22Rv1 (cell line): ENCODE measurements around the gene RASGRP2.

Experiments
- ZFX ChIP-seq: fragments of 450-650 bp; IDR thresholded peaks from 2 replicates; pipeline ENCODE4 v1.6.1; 2017; ENCODE audit warnings: antibody characterized with exemption, borderline replicate concordance
- TF ChIP-seq, protein P1 (sequence below): fragments of 450-650 bp; IDR thresholded peaks from 2 replicates; pipeline ENCODE4 v1.5.1; 2017; ENCODE audit warnings: mild to moderate bottlenecking

DNA sequence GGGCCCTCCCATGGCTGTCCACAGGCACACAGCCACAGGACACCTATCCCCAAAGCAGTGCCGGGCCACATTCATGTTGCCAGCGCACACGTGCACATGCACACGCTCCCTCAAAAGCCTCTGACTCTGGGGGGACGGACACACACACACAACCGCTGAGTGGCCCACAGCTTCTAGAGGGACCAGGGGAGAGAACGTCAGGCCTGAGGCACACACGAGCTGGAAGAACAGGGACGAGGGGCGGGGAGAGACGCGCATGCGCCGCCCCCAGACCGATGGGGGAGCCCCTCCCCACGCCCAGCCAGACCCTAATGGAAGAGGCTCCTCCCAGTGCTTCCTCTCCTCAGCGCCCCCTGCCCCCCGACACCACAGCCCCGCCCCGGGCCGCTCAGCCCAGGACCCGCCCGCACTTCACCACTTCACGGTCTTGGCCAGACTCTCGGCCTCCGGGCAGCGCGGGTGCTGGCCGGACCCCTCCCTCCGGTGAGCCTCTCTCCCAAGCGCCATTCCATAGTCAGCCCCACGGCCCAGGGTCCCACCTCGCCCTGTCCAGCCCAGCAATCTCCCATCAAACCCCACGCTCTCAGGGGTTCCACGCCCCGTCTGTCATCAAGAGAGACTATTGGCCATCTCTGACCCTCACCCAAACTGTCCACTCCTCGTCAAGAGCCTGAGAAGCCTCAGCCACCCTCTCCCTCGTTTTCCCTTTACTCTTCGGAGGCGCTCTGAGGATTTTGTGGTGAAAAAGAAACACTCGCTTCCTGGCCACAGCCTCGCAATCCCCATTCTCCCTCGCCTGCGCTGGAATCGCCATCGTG lies 32.6 kb downstream of the RASGRP2 start:
- TF ChIP-seq, protein P1, sequence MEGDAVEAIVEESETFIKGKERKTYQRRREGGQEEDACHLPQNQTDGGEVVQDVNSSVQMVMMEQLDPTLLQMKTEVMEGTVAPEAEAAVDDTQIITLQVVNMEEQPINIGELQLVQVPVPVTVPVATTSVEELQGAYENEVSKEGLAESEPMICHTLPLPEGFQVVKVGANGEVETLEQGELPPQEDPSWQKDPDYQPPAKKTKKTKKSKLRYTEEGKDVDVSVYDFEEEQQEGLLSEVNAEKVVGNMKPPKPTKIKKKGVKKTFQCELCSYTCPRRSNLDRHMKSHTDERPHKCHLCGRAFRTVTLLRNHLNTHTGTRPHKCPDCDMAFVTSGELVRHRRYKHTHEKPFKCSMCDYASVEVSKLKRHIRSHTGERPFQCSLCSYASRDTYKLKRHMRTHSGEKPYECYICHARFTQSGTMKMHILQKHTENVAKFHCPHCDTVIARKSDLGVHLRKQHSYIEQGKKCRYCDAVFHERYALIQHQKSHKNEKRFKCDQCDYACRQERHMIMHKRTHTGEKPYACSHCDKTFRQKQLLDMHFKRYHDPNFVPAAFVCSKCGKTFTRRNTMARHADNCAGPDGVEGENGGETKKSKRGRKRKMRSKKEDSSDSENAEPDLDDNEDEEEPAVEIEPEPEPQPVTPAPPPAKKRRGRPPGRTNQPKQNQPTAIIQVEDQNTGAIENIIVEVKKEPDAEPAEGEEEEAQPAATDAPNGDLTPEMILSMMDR, result no peak
- TF ChIP-seq ZFX, result no peak
